Fibroblast of lung (primary cell): ENCODE data around the gene DEFB129. TPM values are rescaled to one million over a fixed set of nuclear protein-coding genes. Genes with fewer than 3 reads are reported as not detected.

Experiments used
- DNase-seq, 2 donors: peaks; one replicate each; pipeline versions ENCODE4 v3.0.0 to v3.0.0-alpha.2; 2010; ENCODE audit warnings: low read depth in 2 of 2
- H2AFZ ChIP-seq: 2 replicates; pipeline ENCODE4 v1.5.1; 2012; ENCODE audit warnings: low read length, control low read depth, inconsistent platforms
- H3K27ac ChIP-seq: 2 replicates; pipeline ENCODE4 v1.5.1; 2011; ENCODE audit warnings: low read length, control low read depth; ENCODE audit not compliant: insufficient read depth
- H3K27me3 ChIP-seq: 2 replicates; pipeline ENCODE4 v1.5.1; 2011; ENCODE audit warnings: mild to moderate bottlenecking, low read length; ENCODE audit not compliant: control insufficient read depth, insufficient read depth
- H3K36me3 ChIP-seq: 2 replicates; pipeline ENCODE4 v1.5.1; 2011; ENCODE audit warnings: low read length; ENCODE audit not compliant: control insufficient read depth, insufficient read depth
- H3K4me1 ChIP-seq: 2 replicates; pipeline ENCODE4 v1.5.1; 2011; ENCODE audit warnings: low read length; ENCODE audit not compliant: control insufficient read depth, insufficient read depth; ENCODE audit errors: extremely low read depth
- H3K4me2 ChIP-seq: 2 replicates; pipeline ENCODE4 v1.5.1; 2011; ENCODE audit warnings: low read length, control low read depth; ENCODE audit not compliant: insufficient read depth; ENCODE audit errors: extremely low read depth
- H3K4me3 ChIP-seq, 4 experiments: fragments of 200-600 bp in 1 of 4; sonication (generic) in 1 of 4; replicated peaks in 1 of 4; 2 replicates each; pipeline ENCODE4 v1.5.1; 2011 to 2016; ENCODE audit warnings: low read length in 4 of 4, low read depth in 3 of 4, mild to moderate bottlenecking in 3 of 4, control low read depth in 2 of 4, inconsistent platforms in 1 of 4, mixed read lengths in 1 of 4; ENCODE audit not compliant: insufficient read depth in 1 of 4; ENCODE audit errors: control extremely low read depth in 1 of 4
- H3K79me2 ChIP-seq: 2 replicates; pipeline ENCODE4 v1.5.1; 2012; ENCODE audit warnings: mild to moderate bottlenecking, low read length, inconsistent platforms; ENCODE audit not compliant: control insufficient read depth, insufficient read depth
- H3K9ac ChIP-seq: 2 replicates; pipeline ENCODE4 v1.5.1; 2011; ENCODE audit warnings: mild to moderate bottlenecking, low read length, control low read depth; ENCODE audit not compliant: insufficient read depth
- H3K9me3 ChIP-seq: 2 replicates; pipeline ENCODE4 v1.5.1; 2012; ENCODE audit warnings: low read depth, low read length; ENCODE audit not compliant: control insufficient read depth, insufficient read depth
- H4K20me1 ChIP-seq: 2 replicates; pipeline ENCODE4 v1.5.1; 2011; ENCODE audit warnings: low read length; ENCODE audit not compliant: control insufficient read depth, insufficient read depth; ENCODE audit errors: extremely low read depth
- CTCF ChIP-seq, 2 donors: IDR thresholded peaks in 1 of 2; conservative IDR thresholded peaks in 1 of 2; 1 replicate in 1 of 2; 2 replicates in 1 of 2; pipeline ENCODE4 v1.5.1; 2011 to 2012; ENCODE audit warnings: low read length in 2 of 2, control low read depth in 1 of 2, inconsistent platforms in 1 of 2, low read depth in 1 of 2, mild to moderate bottlenecking in 1 of 2
- EZH2 ChIP-seq: IDR thresholded peaks from 2 replicates; pipeline ENCODE4 v1.5.1; 2012; ENCODE audit warnings: low read length, control low read depth, mild to moderate bottlenecking; ENCODE audit errors: missing control alignments
- polyA plus RNA-seq, 2 donors: library from polyadenylated mRNA; depleted of rRNA in 1 of 2; stranded (reverse) in 1 of 2; unstranded in 1 of 2; fragments of >200 nt; gene quantifications; 2 replicates each; pipeline ENCODE4 v1.2.1, GENCODE V29; 2011 to 2012; ENCODE audit warnings: missing spikeins in 1 of 2
- total RNA-seq: library from RNA; depleted of rRNA; stranded (reverse); fragments of >200 nt; gene quantifications from 2 replicates; pipeline ENCODE4 v1.2.1, GENCODE V29; 2014

DEFB129 gene
- total and polyA plus RNA-seq, 2 donors (not counting 1 experiment from before 2014, with no cell fraction given): not detected

GRCh38 chr20:278607-279571 is 51.8 kb downstream of the DEFB129 start:
- no peak for TF ChIP-seq CTCF (conservative IDR thresholded peaks at IDR 0.05 in 1 of 2, IDR thresholded peaks at IDR 0.05 in 1 of 2; ENCODE audit: low read depth in 1 of 2, low read length in 2 of 2)
- TF ChIP-seq EZH2: no peak
- H2AFZ ChIP-seq: no peak overlapping the region
- H3K79me2 ChIP-seq: no peaks in the 10 kb centered on the region
- no peaks in the 10 kb centered on the region for H3K9me3 ChIP-seq
- no peak overlapping the region for H3K4me2 ChIP-seq
- no peak overlapping the region for H3K27ac ChIP-seq
- H3K4me3 ChIP-seq: no peak overlapping the region
- no peaks in the 10 kb centered on the region for H3K36me3 ChIP-seq
- no peaks in the 10 kb centered on the region for H3K4me1 ChIP-seq
- no peak overlapping the region for H3K9ac ChIP-seq
- DNase-seq: no peak
- H3K27me3 ChIP-seq: no peaks in the 10 kb centered on the region
- no peaks in the 10 kb centered on the region for H4K20me1 ChIP-seq

Other genes with a start within 250 kb of the DEFB129 start
- not detected in 2 replicates for gene DEFB125, start 139.6 kb upstream of the DEFB129 start, total RNA-seq
- gene DEFB125, start 139.6 kb upstream of the DEFB129 start, polyA plus RNA-seq: not detected in 2 replicates
- gene DEFB126, start 84.7 kb upstream of the DEFB129 start, total RNA-seq: not detected in 2 replicates
- gene DEFB126, start 84.7 kb upstream of the DEFB129 start, polyA plus RNA-seq: not detected in 2 replicates
- not detected in 2 replicates for gene DEFB127, start 69.8 kb upstream of the DEFB129 start, total RNA-seq
- not detected in 2 replicates for gene DEFB127, start 69.8 kb upstream of the DEFB129 start, polyA plus RNA-seq
- gene DEFB128, start 37.5 kb upstream of the DEFB129 start, total RNA-seq: not detected in 2 replicates
- gene DEFB128, start 37.5 kb upstream of the DEFB129 start, polyA plus RNA-seq: not detected in 2 replicates
- not detected in 2 replicates for gene DEFB132, start 30.5 kb downstream of the DEFB129 start, total RNA-seq
- gene DEFB132, start 30.5 kb downstream of the DEFB129 start, polyA plus RNA-seq: not detected in 2 replicates
- gene C20orf96, start 63.5 kb downstream of the DEFB129 start, total RNA-seq: 3.9 and 4.8 TPM in 2 replicates
- gene C20orf96, start 63.5 kb downstream of the DEFB129 start, polyA plus RNA-seq: 8.5 and 8.9 TPM in 2 replicates
- gene ZCCHC3, start 70.3 kb downstream of the DEFB129 start, total RNA-seq: 11.6 and 11.8 TPM in 2 replicates
- 8.7 TPM in 2 replicates for gene ZCCHC3, start 70.3 kb downstream of the DEFB129 start, polyA plus RNA-seq
- 5.6 and 7.3 TPM in 2 replicates for gene SOX12, start 98.3 kb downstream of the DEFB129 start, total RNA-seq
- gene SOX12, start 98.3 kb downstream of the DEFB129 start, polyA plus RNA-seq: 4.0 and 4.7 TPM in 2 replicates
- gene NRSN2, start 119.9 kb downstream of the DEFB129 start, total RNA-seq: 23.1 and 34.5 TPM in 2 replicates
- 56.0 and 60.5 TPM in 2 replicates for gene NRSN2, start 119.9 kb downstream of the DEFB129 start, polyA plus RNA-seq
- 194 and 202 TPM in 2 replicates for gene TRIB3, start 153.5 kb downstream of the DEFB129 start, total RNA-seq
- gene TRIB3, start 153.5 kb downstream of the DEFB129 start, polyA plus RNA-seq: 13.3 and 23.4 TPM in 2 replicates
- gene RBCK1, start 181.0 kb downstream of the DEFB129 start, total RNA-seq: 81.7 and 89.0 TPM in 2 replicates
- 35.2 and 36.3 TPM in 2 replicates for gene RBCK1, start 181.0 kb downstream of the DEFB129 start, polyA plus RNA-seq
- 28.8 and 33.9 TPM in 2 replicates for gene TBC1D20, start 235.3 kb downstream of the DEFB129 start, total RNA-seq
- 36.8 and 38.3 TPM in 2 replicates for gene TBC1D20, start 235.3 kb downstream of the DEFB129 start, polyA plus RNA-seq